ENCODE measurements around the gene DNASE2.
A peak's percentile ranks its signal among the peaks of the same experiment; 100 is the strongest.

Gene DNASE2

DNA sequence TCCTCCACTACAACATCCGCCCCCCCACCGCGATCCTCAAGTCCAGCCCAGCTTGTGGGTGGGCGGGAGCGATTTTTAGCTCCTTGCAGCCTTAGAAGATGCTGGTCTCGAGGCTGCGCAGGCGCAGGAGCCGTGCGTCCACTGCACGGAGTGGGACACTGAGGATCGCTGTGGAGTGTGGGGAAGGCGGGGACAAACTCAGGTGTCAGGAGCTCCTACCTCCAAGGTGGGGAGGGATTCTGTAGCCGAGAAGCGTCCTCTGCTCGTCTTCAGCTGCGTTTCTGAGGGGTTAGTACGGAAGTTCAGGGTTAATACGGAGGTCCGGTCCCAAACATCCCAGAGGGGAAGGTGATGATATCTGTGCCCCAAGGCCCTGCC, 46.7 kb downstream of the DNASE2 start, which contains the start of gene RTBDN:
Gene RTBDN (minus strand): TSS at position 14 of the 378 bp plus-strand sequence. CDS start 4,600 bp downstream, outside the sequence.
- H3K9me3 Mint-ChIP-seq = no peaks in the 10 kb centered on the region
- H3K27ac Mint-ChIP-seq = peak within 1 kb of the TSS; percentile 6
- peaks cover 43% of the 10 kb centered on the region for H3K4me1 Mint-ChIP-seq
- DNase-seq (ENCODE audit: low spot score in 2 of 2) = no peak
- H3K4me3 Mint-ChIP-seq = peak within 1 kb of the TSS; percentile 66
- ATAC-seq = no peak
- H3K36me3 Mint-ChIP-seq = no peaks in the 10 kb centered on the region

DNA sequence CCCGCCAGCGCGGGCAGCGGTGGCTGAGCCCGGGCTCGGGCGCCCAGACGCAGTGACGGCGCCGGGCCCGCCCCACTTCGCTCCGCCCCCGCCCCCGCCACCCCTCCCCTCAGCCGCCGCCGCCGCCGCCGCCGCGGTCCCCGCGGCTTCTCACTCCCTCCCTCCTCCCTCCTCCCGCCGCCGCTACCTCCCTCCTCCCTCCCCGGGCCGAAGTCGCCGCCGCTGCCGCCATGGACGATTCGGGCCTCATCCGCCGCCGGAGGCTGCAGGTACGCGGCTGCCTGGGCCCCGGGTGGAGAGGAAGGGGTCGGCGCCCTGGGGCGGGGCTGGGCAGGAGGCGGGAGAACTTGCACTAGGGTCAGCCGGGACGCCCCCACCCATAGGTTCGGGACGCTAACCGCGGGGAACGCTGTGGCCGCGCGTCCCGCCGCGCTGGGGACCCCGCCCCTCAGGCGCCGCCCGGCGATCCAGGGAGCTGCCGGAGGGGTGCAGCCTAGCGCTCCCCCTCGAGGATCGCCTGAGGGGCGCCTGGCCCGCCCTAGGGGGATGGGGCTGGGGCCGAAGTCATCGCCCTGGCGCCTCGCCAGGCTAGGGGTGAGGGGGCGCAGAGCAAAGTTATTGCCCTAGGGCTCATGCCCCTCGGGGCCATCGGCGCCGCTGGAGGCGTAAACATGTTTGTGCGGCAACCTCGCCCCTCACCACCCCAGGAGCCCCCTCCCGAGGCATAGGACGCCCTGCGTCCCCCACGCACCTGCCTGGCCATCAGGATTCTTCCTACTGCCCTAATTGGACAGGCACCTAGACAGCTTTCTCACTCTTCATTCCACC, 47.3 kb downstream of the DNASE2 start:
- Mint-ChIP-seq H3K9me3 (no peaks in the 10 kb centered on the region), H3K27ac (peak overlapping the region; percentile 6), H3K4me3 (peak overlapping the region; percentile 66), H3K4me1 (peaks cover 37% of the 10 kb centered on the region), H3K36me3 (no peaks in the 10 kb centered on the region)
- peak; percentile 27 for ATAC-seq
- peak in 1 of 2 donors; percentile 55 for DNase-seq (ENCODE audit: low spot score in 2 of 2)

DNA sequence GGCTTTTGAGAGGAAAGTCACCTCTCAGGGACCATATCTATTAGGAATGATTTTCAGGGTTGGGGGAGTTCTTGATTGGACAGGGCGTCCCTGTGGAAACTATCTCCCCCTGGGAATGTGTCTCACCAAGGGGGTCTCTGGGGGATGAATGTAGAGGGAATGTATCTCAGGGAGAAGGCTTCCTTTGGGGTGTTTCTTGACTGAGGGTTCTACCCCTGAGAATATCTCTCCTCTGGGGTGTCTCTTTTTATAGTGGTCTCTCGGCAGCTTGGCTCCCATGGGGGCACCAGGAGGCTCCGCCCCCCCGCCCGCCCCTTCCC, 47.9 kb downstream of the DNASE2 start:
- Mint-ChIP-seq H3K4me3 (peak overlapping the region; percentile 21), H3K9me3 (no peaks in the 10 kb centered on the region), H3K36me3 (no peaks in the 10 kb centered on the region), H3K27ac (no peak overlapping the region), H3K4me1 (peaks cover 36% of the 10 kb centered on the region)
- DNase-seq (ENCODE audit: low spot score in 2 of 2) (no peak), ATAC-seq (no peak)

DNA sequence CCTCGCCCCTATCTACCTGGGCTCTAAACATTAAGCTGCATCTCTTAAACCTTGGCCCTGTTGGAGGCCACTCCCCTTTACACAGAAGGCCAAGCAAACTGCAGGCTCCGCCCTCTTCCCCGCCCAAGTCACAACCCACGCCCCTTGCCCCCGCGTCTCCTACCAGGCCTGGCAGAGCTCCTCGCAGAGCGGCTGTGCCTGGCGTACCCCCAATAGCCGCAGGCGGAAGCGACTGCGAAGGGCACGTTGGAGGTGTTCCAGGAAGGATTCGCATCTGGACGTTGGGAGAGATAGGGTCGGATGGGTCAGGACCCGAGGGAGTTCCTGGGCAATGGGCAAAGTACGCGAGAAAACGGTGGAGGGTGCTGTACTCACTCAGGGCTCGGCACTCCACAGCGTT, 52.8 kb downstream of the DNASE2 start:
- H3K36me3 Mint-ChIP-seq = no peaks in the 10 kb centered on the region
- H3K4me3 Mint-ChIP-seq = no peak overlapping the region
- H3K27ac Mint-ChIP-seq = no peak overlapping the region
- DNase-seq (ENCODE audit: low spot score in 2 of 2) (peak in 1 of 2 donors; percentile 64), ATAC-seq (peak; percentile 59)
- no peaks in the 10 kb centered on the region for H3K9me3 Mint-ChIP-seq
- H3K4me1 Mint-ChIP-seq = peaks cover 33% of the 10 kb centered on the region

DNA sequence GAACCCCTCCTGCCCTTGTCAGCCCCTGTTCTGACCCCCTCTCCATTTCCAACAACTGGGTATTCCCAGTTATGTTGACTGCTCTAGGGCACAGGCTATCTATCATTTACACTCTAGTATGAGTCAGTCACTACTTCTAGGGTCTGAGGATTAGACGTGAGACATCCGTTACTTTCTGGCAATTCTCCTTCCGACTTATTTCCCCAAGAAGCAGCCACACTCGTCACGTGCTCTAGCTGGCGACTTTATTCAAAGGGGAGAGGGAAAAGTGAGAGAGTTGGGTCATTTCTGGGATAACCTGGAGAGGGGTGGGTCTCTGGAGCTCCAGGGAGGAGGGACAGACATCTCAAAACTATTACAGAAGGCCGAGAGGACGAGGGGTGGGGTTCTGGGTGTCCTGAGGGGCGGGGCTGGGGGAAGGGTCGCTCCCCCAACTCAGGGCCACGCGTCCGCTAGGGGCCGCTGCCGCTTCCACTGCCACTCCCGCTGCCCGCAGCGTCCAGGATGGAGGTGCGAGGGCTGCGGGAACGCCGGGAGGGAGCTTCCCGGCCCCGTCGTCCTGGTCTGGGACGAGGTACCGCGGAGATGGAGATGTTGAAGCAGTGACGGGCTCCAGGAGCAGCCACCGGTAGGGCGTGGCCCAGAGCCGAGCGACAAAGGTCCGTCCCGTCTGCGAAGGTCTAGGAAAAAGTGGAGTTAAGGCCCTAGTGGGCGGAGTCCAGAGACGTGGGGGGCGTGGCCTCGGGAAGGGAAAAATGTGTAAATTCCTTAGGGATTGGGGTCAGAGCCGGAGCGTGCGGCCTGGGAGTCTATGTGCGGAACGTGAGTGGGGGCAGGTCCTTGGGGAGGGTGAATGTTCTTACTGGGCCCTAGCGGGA, 55.8 kb downstream of the DNASE2 start:
- DNase-seq (ENCODE audit: low spot score in 2 of 2) (peak in 1 of 2 donors; percentile 56), ATAC-seq (peak; percentile 55)
- peaks cover 12% of the 10 kb centered on the region for H3K4me1 Mint-ChIP-seq
- peak overlapping the region; percentile 17 for H3K4me3 Mint-ChIP-seq
- H3K27ac Mint-ChIP-seq = no peak overlapping the region
- H3K9me3 Mint-ChIP-seq = no peaks in the 10 kb centered on the region
- H3K36me3 Mint-ChIP-seq = no peaks in the 10 kb centered on the region
